SHP77 (cell line): ENCODE measurements around the gene ALDH9A1.

Experiments
- DNase-seq, 2 experiments: peaks; one replicate each; lab custom pipeline; 2025; lab: John Stamatoyannopoulos, UW

The ALDH9A1 gene

GRCh38 chr1:165623624-165624023, 74.7 kb downstream of the ALDH9A1 start:
- no peak for DNase-seq

- no peak for DNase-seq
Measured at GRCh38 chr1:165619647-165620151, 78.7 kb downstream of the ALDH9A1 start.

DNA sequence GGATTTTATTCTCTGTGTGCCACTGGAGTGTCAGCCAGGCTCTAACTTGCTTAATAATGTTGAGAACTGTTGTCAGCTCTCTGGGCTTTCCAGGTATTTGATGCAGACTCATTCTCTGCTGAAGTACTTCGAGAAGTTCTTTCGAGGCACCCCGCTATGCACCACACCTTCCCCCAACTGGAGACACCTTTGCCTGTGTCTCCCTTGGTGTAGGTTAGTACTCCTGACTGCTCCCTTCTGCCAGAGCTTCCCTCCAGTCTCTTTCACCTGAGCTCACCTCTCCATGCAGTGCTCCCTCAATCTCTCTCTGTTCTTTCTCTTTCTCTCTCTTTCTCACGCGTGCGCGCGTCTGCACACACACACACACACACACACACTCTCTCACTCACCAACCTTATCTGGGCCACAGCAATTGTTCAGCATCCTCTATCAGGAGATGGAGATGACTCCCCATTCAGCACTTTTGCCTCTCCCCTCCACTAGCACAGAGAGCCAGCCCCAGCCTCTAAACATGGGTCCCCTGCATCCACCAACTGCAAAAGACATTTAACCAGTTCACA, 81.3 kb downstream of the ALDH9A1 start:
- DNase-seq: no peak

DNA sequence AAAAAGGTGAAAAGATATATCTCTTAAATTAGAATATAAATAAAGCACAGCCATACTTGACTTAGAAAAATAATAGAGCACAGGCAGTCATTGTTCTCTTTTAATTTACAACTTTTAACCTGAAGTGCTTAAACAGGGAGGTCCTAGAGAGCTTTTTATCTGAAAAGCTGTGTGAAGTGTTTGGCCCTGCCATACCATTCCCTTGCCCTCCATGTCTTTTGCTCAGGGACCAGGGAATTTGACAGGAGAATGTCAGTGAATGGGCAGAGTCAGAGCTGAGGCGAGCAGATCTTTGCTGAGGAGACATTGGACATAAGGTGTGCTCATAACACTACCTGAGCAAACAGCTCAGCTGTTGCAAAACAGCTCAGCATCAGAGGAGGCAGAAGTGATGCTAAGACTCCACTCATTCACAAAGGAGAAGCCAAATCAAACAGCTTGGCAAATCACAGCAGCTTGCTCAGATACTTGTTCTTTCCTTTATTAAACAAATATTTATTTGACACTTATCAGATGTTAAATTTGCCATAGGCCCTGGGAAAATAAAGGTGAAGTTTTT, 82.2 kb downstream of the ALDH9A1 start:
- no peak for DNase-seq
